Esophagus squamous epithelium (tissue), 5 donors: ENCODE data around the gene ATP2A3. TPM values are rescaled to one million over a fixed set of nuclear protein-coding genes. Genes with fewer than 3 reads are reported as not detected.

Experiments
- DNase-seq: peaks from one replicate; lab custom pipeline; 2025; lab: John Stamatoyannopoulos, UW
- H3K27ac ChIP-seq, 4 donors: fragments of 200-600 bp; sonication (generic); one replicate each; pipeline ENCODE4 v1.5.1; 2016 to 2019; ENCODE audit warnings: mild to moderate bottlenecking in 1 of 4
- H3K27me3 ChIP-seq, 4 donors: fragments of 200-600 bp; sonication (generic); 1 replicate in 3 of 4; 2 replicates in 1 of 4; pipeline versions ENCODE4 v1.5.1 to v1.6.0; 2017 to 2021; ENCODE audit warnings: antibody characterized with exemption in 1 of 4
- H3K36me3 ChIP-seq, 3 donors: fragments of 200-600 bp; sonication (generic); one replicate each; pipeline ENCODE4 v1.5.1; 2016 to 2019
- H3K4me1 ChIP-seq, 3 donors: fragments of 200-600 bp; sonication (generic); one replicate each; pipeline ENCODE4 v1.5.1; 2017 to 2019
- H3K4me3 ChIP-seq, 4 donors: fragments of 200-600 bp; sonication (generic); 1 replicate in 3 of 4; 2 replicates in 1 of 4; pipeline ENCODE4 v1.5.1; 2016 to 2019; ENCODE audit warnings: mild to moderate bottlenecking in 2 of 4, moderate library complexity in 1 of 4
- H3K9me3 ChIP-seq, 3 donors: fragments of 200-600 bp; sonication (generic); one replicate each; pipeline ENCODE4 v1.5.1; 2016 to 2019
- CTCF ChIP-seq, 6 experiments: fragments of 450-650 bp in 4 of 6; fragments of 200-600 bp in 2 of 6; sonication (generic) in 2 of 6; IDR thresholded peaks; one replicate each; pipeline ENCODE4 v1.5.1; 2016 to 2019; ENCODE audit warnings: antibody characterized with exemption in 6 of 6, mild to moderate bottlenecking in 4 of 6, moderate library complexity in 4 of 6
- POLR2A ChIP-seq, 4 donors: fragments of 450-650 bp; IDR thresholded peaks; one replicate each; pipeline ENCODE4 v1.6.1; 2017; ENCODE audit warnings: antibody characterized with exemption in 4 of 4, mild to moderate bottlenecking in 4 of 4, moderate library complexity in 3 of 4
- WGBS, 2 donors: methylation state at CpG; one replicate each; pipeline ENCODE4 v1.1.5; 2018; 5-methylcytosine and 5-hydroxymethylcytosine counted together
- intact Hi-C: fragments of 100-400 bp; cut with DNase I; formaldehyde crosslinking; loops from one replicate; pipeline ENCODE4 v1.15.0; 2022
- total RNA-seq, 4 donors: library from RNA; depleted of rRNA; stranded (reverse); fragments of >200 nt; gene quantifications; one replicate each; pipeline ENCODE4 v1.1.0, GENCODE V29; 2016
- donor health status: DM: yes; HTN: yes; CAD: no.

Gene ATP2A3
- total RNA-seq, 4 donors from 2014 or later, result 2.7 to 9.9 (median 5.3) TPM

GRCh38 chr17:3965118-3965800, 1.0 kb upstream of the ATP2A3 start:
- Histone ChIP-seq H3K4me3 (peak overlapping the region; percentile 42 to 84 (median 52)), H3K27me3 (peaks cover 3 to 49% (median 6%) of the 10 kb centered on the region in 4 donors), H3K9me3 (no peaks in the 10 kb centered on the region), H3K36me3 (no peaks in the 10 kb centered on the region), H3K27ac (peak overlapping the region; percentile 66 to 89 (median 80)), H3K4me1 (peaks cover 13 to 56% (median 18%) of the 10 kb centered on the region in 3 donors)
- intact Hi-C loops, result no loop called here
- TF ChIP-seq POLR2A (IDR thresholded peaks at IDR 0.05), result peak in 1 of 4 donors; percentile 43
- peak in 1 of 6 experiments; percentile 6 for TF ChIP-seq CTCF (IDR thresholded peaks at IDR 0.05)
- 18 to 34% methylated on average over 6 to 9 of the region's 17 CpGs for WGBS, 2 donors
- DNase-seq, result peak; percentile 20

- intact Hi-C loops, result no loop called here
- DNase-seq, result peak; percentile 57
- H3K36me3 ChIP-seq, result no peaks in the 10 kb centered on the region
- no CpG with 5 or more reads among the region's 64 CpGs for WGBS, 2 donors
- H3K27ac ChIP-seq, result peak overlapping the region; percentile 53 to 89 (median 76)
- H3K9me3 ChIP-seq, result no peaks in the 10 kb centered on the region
- H3K4me1 ChIP-seq, result peaks cover 24 to 71% (median 28%) of the 10 kb centered on the region in 3 donors
- TF ChIP-seq POLR2A (IDR thresholded peaks at IDR 0.05) (peak in 1 of 4 donors; percentile 16), CTCF (IDR thresholded peaks at IDR 0.05) (no peak)
- H3K27me3 ChIP-seq, result peaks cover 3 to 49% (median 6%) of the 10 kb centered on the region in 4 donors
- peak overlapping the region; percentile 42 to 84 (median 52) for H3K4me3 ChIP-seq
Observed at GRCh38 chr17:3963237-3964201, 718 bp downstream of the ATP2A3 start.

GRCh38 chr17:3962965-3963236, 1.3 kb downstream of the ATP2A3 start:
- Histone ChIP-seq H3K9me3 (no peaks in the 10 kb centered on the region), H3K27me3 (peaks cover 3 to 49% (median 6%) of the 10 kb centered on the region in 4 donors), H3K36me3 (no peaks in the 10 kb centered on the region), H3K27ac (peak overlapping the region in 3 of 4 donors; percentile 53 to 89 (median 86)), H3K4me3 (peak overlapping the region; percentile 42 to 84 (median 52)), H3K4me1 (peaks cover 24 to 76% (median 28%) of the 10 kb centered on the region in 3 donors)
- TF ChIP-seq CTCF (IDR thresholded peaks at IDR 0.05) (no peak), POLR2A (IDR thresholded peaks at IDR 0.05) (no peak)
- DNase-seq, result no peak
- intact Hi-C loops, result no loop called here

- peak overlapping the region in 3 of 4 donors; percentile 28 to 86 (median 53) for H3K27ac ChIP-seq
- peaks cover 24 to 77% (median 28%) of the 10 kb centered on the region in 3 donors for H3K4me1 ChIP-seq
Observed at GRCh38 chr17:3962217-3962964, 1.8 kb downstream of the ATP2A3 start.

More at GRCh38 chr17:3962217-3962964, 1.8 kb downstream of the ATP2A3 start:
- peak overlapping the region in 3 of 4 donors; percentile 42 to 84 (median 61) for H3K4me3 ChIP-seq
- H3K36me3 ChIP-seq, result no peaks in the 10 kb centered on the region
- intact Hi-C loops, result no loop called here
- TF ChIP-seq POLR2A (IDR thresholded peaks at IDR 0.05) (no peak), CTCF (IDR thresholded peaks at IDR 0.05) (no peak)
- no peaks in the 10 kb centered on the region for H3K9me3 ChIP-seq
- DNase-seq, result no peak
- 48 to 60% methylated on average over 10 of the region's 11 CpGs for WGBS, 2 donors
- H3K27me3 ChIP-seq, result peaks cover 3 to 49% (median 6%) of the 10 kb centered on the region in 4 donors
